HEK293 (cell line): Measurements from ENCODE around the gene SPHK1.
A peak's percentile ranks its signal among the peaks of the same experiment; 100 is the strongest.

Experiments used
- CTCF ChIA-PET: fragments of 350-600 bp; formaldehyde crosslinking; extraction: SDS; loops from one replicate; lab custom pipeline; 2021; ENCODE audit warnings: antibody characterized with exemption; lab: Yijun Ruan, JAX
- POLR2A ChIA-PET: fragments of 300-600 bp; formaldehyde crosslinking; extraction: SDS; loops from one replicate; lab custom pipeline; 2020; ENCODE audit warnings: antibody characterized with exemption, inconsistent platforms; lab: Yijun Ruan, JAX
- H3K27ac ChIP-seq: fragments of 200-500 bp; sonication (Bioruptor generic); 2 replicates; pipeline ENCODE4 v1.5.1; 2014; ENCODE audit warnings: low read depth, low read length, control low read depth, inconsistent platforms; ENCODE audit errors: extremely low read depth
- H3K36me3 ChIP-seq, 2 experiments: fragments of 200-500 bp in 1 of 2; sonication (Bioruptor generic) in 1 of 2; 1 replicate in 1 of 2; 2 replicates in 1 of 2; pipeline ENCODE4 v1.5.1; 2014 to 2017; ENCODE audit warnings: inconsistent platforms in 2 of 2, low read length in 2 of 2; ENCODE audit not compliant: control insufficient read depth in 2 of 2, insufficient read depth in 1 of 2
- H3K4me1 ChIP-seq: fragments of 200-500 bp; sonication (Bioruptor generic); 2 replicates; pipeline ENCODE4 v1.5.1; 2014; ENCODE audit warnings: mild to moderate bottlenecking, low read length, inconsistent platforms; ENCODE audit not compliant: control insufficient read depth, insufficient read depth
- H3K4me3 ChIP-seq: 2 replicates; pipeline ENCODE4 v1.5.1; 2011; ENCODE audit warnings: low read depth, mild to moderate bottlenecking, control low read depth, low read length, moderate library complexity
- H3K9me3 ChIP-seq: fragments of 200-500 bp; sonication (Bioruptor generic); 2 replicates; pipeline ENCODE4 v1.5.1; 2014; ENCODE audit warnings: low read depth, low read length, inconsistent platforms; ENCODE audit not compliant: control insufficient read depth, insufficient read depth
- EGR2 ChIP-seq: fragments of 450-650 bp; formaldehyde crosslinking; IDR thresholded peaks from 2 replicates; pipeline ENCODE4 v1.5.1; 2016; ENCODE audit warnings: low read depth, missing biosample characterization, missing genetic modification characterization
- GLIS1 ChIP-seq: fragments of 450-650 bp; formaldehyde crosslinking; IDR thresholded peaks from 2 replicates; pipeline ENCODE4 v1.5.1; 2016; ENCODE audit warnings: missing biosample characterization, missing genetic modification characterization
- MYNN ChIP-seq: fragments of 450-650 bp; formaldehyde crosslinking; IDR thresholded peaks from 2 replicates; pipeline ENCODE4 v1.5.1; 2016; ENCODE audit warnings: missing biosample characterization, missing genetic modification characterization, borderline replicate concordance
- MZF1 ChIP-seq: fragments of 450-650 bp; formaldehyde crosslinking; IDR thresholded peaks from 2 replicates; pipeline ENCODE4 v1.5.1; 2017; ENCODE audit warnings: missing biosample characterization, missing genetic modification characterization, borderline replicate concordance
- OSR2 ChIP-seq: fragments of 450-650 bp; formaldehyde crosslinking; IDR thresholded peaks from 2 replicates; pipeline ENCODE4 v1.5.1; 2016; ENCODE audit warnings: missing biosample characterization, missing genetic modification characterization
- OVOL3 ChIP-seq: fragments of 450-650 bp; formaldehyde crosslinking; IDR thresholded peaks from 2 replicates; pipeline ENCODE4 v1.5.1; 2016; ENCODE audit warnings: missing biosample characterization, missing genetic modification characterization
- PBX3 ChIP-seq: sonication (generic); formaldehyde crosslinking; IDR thresholded peaks from 2 replicates; pipeline ENCODE4 v1.8.1; 2022; ENCODE audit warnings: mild to moderate bottlenecking, moderate library complexity, missing genetic modification reagents
- PRDM10 ChIP-seq: fragments of 450-650 bp; formaldehyde crosslinking; IDR thresholded peaks from 2 replicates; pipeline ENCODE4 v1.5.1; 2016; ENCODE audit warnings: missing biosample characterization, missing genetic modification characterization
- SCRT1 ChIP-seq: fragments of 450-650 bp; formaldehyde crosslinking; IDR thresholded peaks from 2 replicates; pipeline ENCODE4 v1.5.1; 2016; ENCODE audit warnings: missing biosample characterization, missing genetic modification characterization, borderline replicate concordance
- SP2 ChIP-seq: fragments of 450-650 bp; formaldehyde crosslinking; IDR thresholded peaks from 2 replicates; pipeline ENCODE4 v1.5.1; 2016; ENCODE audit warnings: missing biosample characterization, missing genetic modification characterization
- YY2 ChIP-seq: fragments of 450-650 bp; formaldehyde crosslinking; IDR thresholded peaks from 2 replicates; pipeline ENCODE4 v1.5.1; 2016; ENCODE audit warnings: missing biosample characterization, missing genetic modification characterization
- ZBTB26 ChIP-seq: fragments of 450-650 bp; formaldehyde crosslinking; optimal IDR thresholded peaks from 2 replicates; pipeline ENCODE3; 2016; ENCODE audit warnings: missing biosample characterization, mild to moderate bottlenecking, missing genetic modification characterization
- ZNF157 ChIP-seq: fragments of 450-650 bp; formaldehyde crosslinking; IDR thresholded peaks from 2 replicates; pipeline ENCODE4 v1.5.1; 2016; ENCODE audit warnings: missing biosample characterization, missing genetic modification characterization
- ZNF214 ChIP-seq: fragments of 450-650 bp; formaldehyde crosslinking; IDR thresholded peaks from 2 replicates; pipeline ENCODE4 v1.5.1; 2017; ENCODE audit warnings: missing biosample characterization, mild to moderate bottlenecking, missing genetic modification characterization, borderline replicate concordance
- ZNF280D ChIP-seq: fragments of 450-650 bp; formaldehyde crosslinking; IDR thresholded peaks from 2 replicates; pipeline ENCODE4 v1.5.1; 2016; ENCODE audit warnings: missing biosample characterization, missing genetic modification characterization
- ZNF391 ChIP-seq: fragments of 450-650 bp; formaldehyde crosslinking; IDR thresholded peaks from 2 replicates; pipeline ENCODE4 v1.5.1; 2016; ENCODE audit warnings: low read depth, missing biosample characterization, missing genetic modification characterization, borderline replicate concordance
- ZNF426 ChIP-seq: fragments of 450-650 bp; formaldehyde crosslinking; IDR thresholded peaks from 2 replicates; pipeline ENCODE4 v1.5.1; 2017; ENCODE audit warnings: missing biosample characterization, missing genetic modification characterization, mild to moderate bottlenecking, inconsistent platforms, moderate library complexity
- ZNF571 ChIP-seq: fragments of 450-650 bp; formaldehyde crosslinking; IDR thresholded peaks from 2 replicates; pipeline ENCODE4 v1.5.0; 2017; ENCODE audit warnings: missing biosample characterization, missing genetic modification characterization
- ZNF600 ChIP-seq: fragments of 450-650 bp; formaldehyde crosslinking; IDR thresholded peaks from 2 replicates; pipeline ENCODE4 v1.5.1; 2016; ENCODE audit warnings: missing biosample characterization, missing genetic modification characterization
- ZNF621 ChIP-seq: fragments of 450-650 bp; formaldehyde crosslinking; IDR thresholded peaks from 2 replicates; pipeline ENCODE4 v1.5.1; 2017; ENCODE audit warnings: missing biosample characterization, missing genetic modification characterization
- ZNF626 ChIP-seq: fragments of 450-650 bp; sonication (Bioruptor Pico); formaldehyde crosslinking; IDR thresholded peaks from 2 replicates; pipeline ENCODE4 v1.5.1; 2018; ENCODE audit warnings: missing biosample characterization, missing genetic modification characterization, inconsistent platforms
- ZNF664 ChIP-seq: fragments of 450-650 bp; formaldehyde crosslinking; IDR thresholded peaks from 2 replicates; pipeline ENCODE4 v1.5.1; 2016; ENCODE audit warnings: missing biosample characterization, missing genetic modification characterization
- ZNF670 ChIP-seq: fragments of 450-650 bp; formaldehyde crosslinking; IDR thresholded peaks from 2 replicates; pipeline ENCODE4 v1.5.1; 2016; ENCODE audit warnings: missing biosample characterization, missing genetic modification characterization, low read depth
- ZNF704 ChIP-seq: fragments of 450-650 bp; formaldehyde crosslinking; IDR thresholded peaks from 2 replicates; pipeline ENCODE4 v1.5.1; 2016; ENCODE audit warnings: missing biosample characterization, missing genetic modification characterization
- ZNF776 ChIP-seq: fragments of 450-650 bp; formaldehyde crosslinking; IDR thresholded peaks from 2 replicates; pipeline ENCODE4 v1.5.0; 2017; ENCODE audit warnings: missing biosample characterization, missing genetic modification characterization, borderline replicate concordance
- ZNF777 ChIP-seq: fragments of 450-650 bp; formaldehyde crosslinking; IDR thresholded peaks from 2 replicates; pipeline ENCODE4 v1.5.1; 2017; ENCODE audit warnings: missing biosample characterization, missing genetic modification characterization, borderline replicate concordance
- ZSCAN16 ChIP-seq: fragments of 450-650 bp; formaldehyde crosslinking; IDR thresholded peaks from 2 replicates; pipeline ENCODE4 v1.5.1; 2016; ENCODE audit warnings: missing biosample characterization, missing genetic modification characterization

SPHK1 gene

GRCh38 chr17:76353599-76354316 lies 30.7 kb upstream of the SPHK1 start, which contains the start of gene PRPSAP1:
Gene PRPSAP1 (minus strand): TSS chr17:76353916. CDS start chr17:76353703, 213 bp downstream.
- Histone ChIP-seq H3K9me3 (no peaks in the 10 kb centered on the region), H3K36me3 (peaks cover 4 to 9% of the 10 kb centered on the region in 2 experiments; a peak in 2 of 3 replicates), H3K4me3 (peak within 1 kb of the TSS; percentile 90), H3K27ac (peak within 1 kb of the TSS; percentile 96), H3K4me1 (peaks cover 12% of the 10 kb centered on the region; the same call in 1 of the 2 replicates)
- CTCF ChIA-PET = interaction anchor here (0.6 to 3.5 kb wide), 13 partner anchors 9 to 753 kb away, joined by 3 to 38 read pairs (median 3); partner anchors contain the start of gene SPHK1
- POLR2A ChIA-PET = interaction anchor here (0.5 to 2.9 kb wide), 38 partner anchors 9 to 735 kb away, joined by 3 to 51 read pairs (median 4); partner anchors contain the start of genes FBF1, SPHK1, UBALD2 and UBE2O
- TF ChIP-seq ZNF426 (no peak), ZNF280D (tag by site-specific recombination) (no peak), OVOL3 (peak; percentile 68), ZNF664 (tag by site-specific recombination) (no peak), GLIS1 (tag by site-specific recombination) (peak; percentile 60), ZNF670 (tag by site-specific recombination) (no peak), ZNF626 (tag by site-specific recombination) (no peak), MYNN (tag by site-specific recombination) (no peak), SCRT1 (tag by site-specific recombination) (no peak), MZF1 (tag by site-specific recombination) (no peak), ZNF621 (tag by site-specific recombination) (no peak), EGR2 (tag by site-specific recombination) (0 out of 2 replicates have a peak, but pooled peaks have one; percentile 13), ZNF777 (tag by site-specific recombination) (no peak; the same call in 1 of the 2 replicates), YY2 (peak; percentile 98), ZNF214 (tag by site-specific recombination) (no peak), ZNF157 (tag by site-specific recombination) (no peak), PBX3 (CRISPR knock-in tag) (no peak), ZNF391 (tag by site-specific recombination) (peak; percentile 96; the same call in 1 of the 2 replicates), PRDM10 (tag by site-specific recombination) (peak; percentile 90), SP2 (tag by site-specific recombination) (peak; percentile 76), ZSCAN16 (tag by site-specific recombination) (no peak), ZNF776 (tag by site-specific recombination) (no peak), ZBTB26 (tag by site-specific recombination) (peak; percentile 97), ZNF704 (no peak), OSR2 (tag by site-specific recombination) (no peak; the same call in 1 of the 2 replicates), ZNF600 (tag by site-specific recombination) (no peak), ZNF571 (no peak)
